NCI-H2081 (cell line): Measurements from ENCODE around the gene UBXN6.

Source experiments
- DNase-seq, 2 experiments: peaks; one replicate each; lab custom pipeline; 2025; lab: John Stamatoyannopoulos, UW

UBXN6 gene

DNA sequence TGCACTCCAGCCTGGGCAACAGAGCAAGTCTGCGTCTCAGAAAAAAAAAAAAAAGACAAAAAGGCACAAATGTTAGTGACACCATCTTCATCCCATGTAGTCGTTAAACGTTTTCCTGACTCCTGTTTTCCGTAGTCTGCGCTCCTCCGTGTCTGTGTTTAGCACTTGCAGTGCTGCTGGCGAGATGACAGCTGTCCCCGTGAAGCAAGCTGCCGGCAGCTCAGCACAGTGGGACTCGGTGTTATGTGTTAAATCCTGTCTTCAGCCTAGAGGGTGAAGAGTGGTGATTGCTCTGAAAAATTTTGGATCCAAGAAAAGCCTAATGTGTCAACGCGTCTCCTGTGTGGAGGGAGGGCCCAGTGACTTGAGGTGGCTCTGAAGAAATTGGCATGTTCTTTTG, 18.4 kb downstream of the UBXN6 start:
- DNase-seq: no peak

DNA sequence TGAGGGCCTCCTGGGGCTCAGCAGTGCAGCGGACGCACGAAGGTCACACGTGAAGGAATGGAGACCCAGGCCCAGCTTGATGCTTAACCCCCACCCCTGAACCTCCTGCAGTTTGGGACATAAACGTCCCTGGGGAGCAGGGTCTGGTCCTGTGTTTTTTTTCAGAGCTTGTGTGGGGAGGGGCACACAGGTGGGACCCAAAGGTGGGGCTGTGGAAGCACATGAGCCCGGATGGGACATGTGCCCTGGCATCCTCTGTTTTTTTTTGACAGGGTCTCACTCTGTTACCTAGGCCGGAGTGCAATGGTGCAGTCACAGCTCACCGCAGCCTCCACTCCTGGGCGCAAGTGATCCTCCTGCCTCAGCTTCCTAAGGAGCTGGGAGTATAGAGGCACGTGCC, 20.5 kb downstream of the UBXN6 start:
- no peak for DNase-seq

DNA sequence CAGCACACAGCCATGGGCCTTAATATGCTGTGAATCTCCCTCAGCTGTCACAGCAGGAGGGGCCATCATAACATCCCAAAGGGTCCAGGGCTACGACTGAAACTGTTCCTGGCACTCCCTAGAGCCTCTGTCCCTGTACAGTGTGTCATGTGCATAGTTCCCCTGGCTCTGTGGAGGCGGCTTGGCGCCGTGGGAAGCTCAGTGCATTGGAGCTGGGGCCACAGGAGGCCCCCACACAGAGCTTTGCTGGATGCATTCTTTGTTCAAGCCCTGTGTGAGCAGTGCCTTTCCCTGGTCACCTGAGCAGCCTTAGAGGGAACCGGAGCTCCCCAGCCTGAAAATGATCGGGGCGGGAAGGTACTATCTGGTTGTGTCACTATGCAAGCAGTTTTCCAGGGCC, 21.4 kb downstream of the UBXN6 start:
- DNase-seq: no peak

DNA sequence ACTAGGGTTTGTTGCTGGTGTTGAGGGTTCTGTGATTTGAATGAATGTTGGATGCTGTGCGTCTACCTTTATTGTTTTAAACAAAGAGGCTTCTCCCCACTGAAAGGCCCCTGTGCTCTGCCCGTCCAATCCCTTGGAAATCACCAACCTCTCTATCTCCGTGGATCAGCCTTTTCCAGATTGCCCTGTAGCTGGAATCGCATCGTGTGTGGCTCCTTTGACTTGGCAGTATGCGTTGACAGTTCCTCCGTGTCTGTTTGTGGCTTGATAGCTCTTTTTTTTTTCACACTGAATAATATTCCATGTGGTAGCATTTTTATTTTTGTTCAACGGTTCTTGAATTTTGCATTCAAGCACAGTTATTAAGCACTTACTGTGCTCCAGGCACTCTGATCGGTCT, 23.2 kb downstream of the UBXN6 start:
- no peak for DNase-seq

DNA sequence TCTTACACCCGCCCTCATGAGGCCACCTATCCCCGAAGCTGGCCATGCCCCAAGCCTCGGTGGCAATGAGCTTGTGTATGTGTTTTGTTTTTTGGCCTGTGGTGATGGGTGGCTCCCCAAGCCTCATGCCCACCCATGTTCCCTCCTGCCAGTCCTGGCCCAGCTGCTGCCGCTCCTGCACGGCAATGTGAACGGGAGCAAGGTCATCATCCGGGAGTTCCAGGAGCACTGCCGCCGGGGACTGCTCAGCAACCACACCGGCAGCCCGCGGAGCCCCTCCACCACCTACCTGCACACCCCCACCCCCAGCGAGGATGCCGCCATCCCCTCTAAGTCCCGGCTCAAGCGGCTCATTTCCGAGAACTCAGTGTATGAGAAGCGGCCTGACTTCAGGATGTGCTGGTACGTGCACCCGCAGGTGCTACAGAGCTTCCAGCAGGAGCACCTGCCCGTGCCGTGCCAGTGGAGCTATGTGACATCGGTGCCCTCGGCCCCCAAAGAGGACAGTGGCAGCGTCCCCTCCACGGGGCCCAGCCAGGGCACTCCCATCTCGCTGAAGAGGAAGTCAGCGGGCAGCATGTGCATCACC, 24.6 kb downstream of the UBXN6 start:
- no peak for DNase-seq

DNA sequence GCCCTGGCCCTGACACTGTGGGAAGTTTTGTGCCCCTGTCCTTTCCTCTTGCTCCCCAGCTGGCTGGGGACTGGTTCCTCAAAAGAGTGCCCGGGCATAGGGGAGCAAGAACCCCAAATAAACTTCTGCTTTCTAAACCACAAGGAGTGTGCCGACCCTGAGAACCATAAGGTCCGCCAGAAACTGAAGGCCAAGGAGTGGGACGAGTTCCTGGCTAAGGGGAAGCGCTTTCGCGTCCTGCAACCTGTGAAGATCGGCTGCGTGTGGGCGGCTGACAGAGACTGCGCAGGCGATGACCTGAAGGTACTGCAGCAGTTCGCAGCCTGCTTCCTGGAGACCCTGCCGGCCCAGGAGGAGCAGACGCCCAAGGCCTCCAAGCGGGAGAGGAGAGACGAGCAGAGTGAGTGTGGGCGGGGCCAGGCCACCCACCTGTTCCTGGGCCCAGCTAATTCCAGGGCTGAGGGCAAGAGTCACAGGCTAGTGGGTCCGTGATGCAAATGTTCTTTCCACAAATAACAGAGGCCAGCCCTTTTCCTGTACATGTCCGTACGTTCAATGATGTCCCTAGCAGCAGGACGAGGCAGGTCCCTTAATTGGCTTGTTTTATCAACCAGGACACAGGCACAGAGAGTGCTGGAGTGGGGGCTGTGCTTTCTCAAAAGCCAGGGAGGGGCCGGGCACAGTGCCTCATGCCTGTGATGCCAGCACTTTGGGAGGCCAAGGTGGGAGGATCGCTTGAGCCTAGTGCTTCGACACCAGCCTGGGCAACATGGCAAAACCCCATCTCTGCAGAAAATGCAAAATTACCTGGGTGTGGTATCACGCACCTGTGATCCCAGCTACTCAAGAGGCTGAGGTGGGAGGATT, 25.6 kb downstream of the UBXN6 start:
- no peak for DNase-seq

DNA sequence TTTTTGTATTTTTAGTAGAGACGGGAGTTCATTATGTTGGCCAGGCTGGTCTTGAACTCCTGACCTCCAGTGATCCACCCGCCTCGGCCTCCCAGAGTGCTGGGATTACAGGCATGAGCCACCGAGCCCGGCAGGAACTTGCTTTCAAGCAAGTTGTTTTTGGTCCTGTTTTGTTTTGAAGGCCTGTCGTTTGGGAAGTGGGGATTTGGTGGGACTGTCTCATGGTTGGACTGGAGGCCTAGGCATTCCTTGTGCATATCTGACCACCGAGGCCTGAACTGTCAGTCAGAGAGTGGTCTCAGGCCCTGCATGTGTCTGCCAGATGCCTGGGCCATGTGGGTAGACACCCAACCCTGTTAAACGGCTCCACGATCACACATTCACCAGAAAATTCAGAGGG, 26.3 kb downstream of the UBXN6 start:
- DNase-seq: no peak

DNA sequence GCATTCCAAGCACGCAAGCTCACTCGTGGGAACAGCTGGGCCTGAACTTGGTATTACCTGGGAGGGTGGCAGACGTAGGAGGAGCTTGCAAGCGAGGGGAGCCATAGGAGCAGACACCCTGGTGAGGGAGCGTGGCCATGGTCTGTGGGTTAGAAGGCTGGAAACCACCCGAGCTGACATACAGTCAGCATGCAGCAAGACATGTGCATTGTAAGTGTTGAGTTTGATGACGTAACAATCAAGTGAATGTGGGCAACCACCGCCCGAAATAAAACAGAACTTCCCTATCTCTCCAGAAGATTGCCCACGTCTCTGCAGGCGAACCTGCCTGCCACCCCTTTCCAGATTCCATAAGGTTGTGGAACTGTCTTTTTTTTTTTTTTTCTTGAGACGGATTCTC, 26.8 kb downstream of the UBXN6 start:
- no peak for DNase-seq

DNA sequence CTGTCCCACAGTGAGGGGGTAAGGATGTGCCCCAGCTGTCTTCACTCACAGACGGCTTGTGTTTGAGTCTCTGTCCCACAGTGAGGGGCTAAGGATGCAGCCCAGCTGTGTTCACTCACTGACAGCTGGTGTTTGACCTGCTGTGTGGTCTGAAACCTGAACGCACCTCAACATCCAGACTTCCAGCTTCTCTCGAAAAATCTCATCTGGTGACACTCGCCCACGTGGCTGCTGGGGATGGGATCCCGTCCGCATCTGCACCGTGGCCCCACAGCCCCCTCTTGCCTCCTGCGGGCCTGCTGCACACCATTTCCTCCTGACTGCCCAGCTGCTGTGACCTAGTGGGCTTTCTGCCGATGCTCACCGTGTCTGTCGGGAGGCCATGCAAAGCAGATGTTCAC, 27.8 kb downstream of the UBXN6 start:
- no peak for DNase-seq

DNA sequence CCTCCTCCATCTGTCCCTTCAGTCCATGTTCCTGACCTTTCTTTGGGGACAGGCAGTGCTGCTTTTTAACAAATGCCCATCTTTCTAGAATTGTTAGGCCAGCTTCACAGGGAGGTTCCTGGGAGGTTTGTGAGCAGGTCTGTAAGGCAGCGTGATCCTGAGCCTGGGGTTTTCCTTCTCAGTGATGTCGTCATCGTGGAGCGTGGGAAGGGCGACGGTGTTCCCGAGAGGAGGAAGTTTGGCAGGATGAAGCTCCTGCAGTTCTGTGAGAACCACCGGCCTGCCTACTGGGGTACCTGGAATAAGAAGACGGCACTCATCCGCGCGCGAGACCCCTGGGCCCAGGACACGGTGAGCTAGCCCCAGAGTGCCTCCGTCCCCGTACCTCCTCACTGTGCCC, 28.3 kb downstream of the UBXN6 start:
- no peak for DNase-seq

DNA sequence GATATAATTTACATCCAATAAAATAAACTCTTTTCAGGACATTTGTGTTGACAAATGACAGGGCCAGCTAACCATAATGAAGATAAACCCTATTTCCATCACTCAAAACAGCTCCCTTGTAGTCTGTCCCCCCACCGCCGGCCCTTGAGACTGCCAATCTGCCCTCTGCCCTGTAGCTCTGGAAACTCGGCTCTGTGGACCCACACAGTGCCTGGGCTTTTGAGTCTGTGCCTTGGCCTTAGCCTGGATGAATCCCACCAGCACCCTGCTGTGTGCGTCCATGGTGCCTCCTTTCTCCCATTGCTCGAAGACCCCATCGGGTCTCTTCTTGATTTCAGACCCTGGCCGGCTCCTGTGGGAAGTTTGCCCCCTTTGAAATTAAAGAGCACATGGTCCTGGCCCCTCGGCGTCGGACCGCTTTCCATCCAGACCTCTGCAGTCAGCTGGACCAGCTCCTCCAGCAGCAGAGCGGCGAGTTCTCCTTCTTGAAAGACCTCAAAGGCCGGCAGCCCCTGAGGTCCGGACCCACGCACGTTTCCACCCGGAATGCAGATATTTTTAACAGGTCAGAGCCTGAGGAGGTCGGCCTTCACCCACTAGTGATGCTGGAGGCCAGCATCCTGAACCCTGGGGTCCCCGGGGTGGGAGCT, 29.1 kb downstream of the UBXN6 start:
- DNase-seq: no peak

DNA sequence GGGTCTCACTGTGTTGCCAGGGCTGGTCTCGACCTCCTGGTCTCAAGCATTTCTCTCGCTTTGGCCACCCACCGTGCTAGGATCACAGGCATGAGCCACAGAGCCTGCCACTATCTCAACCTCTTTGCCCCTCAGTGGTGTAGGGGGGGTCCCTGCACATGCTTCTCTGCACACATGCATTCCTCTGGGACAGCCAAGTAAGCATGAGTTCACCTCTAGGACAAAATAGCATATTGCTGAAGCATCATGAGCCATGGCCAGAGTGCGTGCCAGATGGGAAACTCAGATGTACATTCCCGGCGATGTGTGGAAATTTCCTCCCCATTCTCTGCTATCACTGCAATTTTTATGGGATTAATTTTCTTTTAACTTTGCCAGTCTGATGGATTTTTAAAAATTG, 32.1 kb downstream of the UBXN6 start:
- DNase-seq: no peak

DNA sequence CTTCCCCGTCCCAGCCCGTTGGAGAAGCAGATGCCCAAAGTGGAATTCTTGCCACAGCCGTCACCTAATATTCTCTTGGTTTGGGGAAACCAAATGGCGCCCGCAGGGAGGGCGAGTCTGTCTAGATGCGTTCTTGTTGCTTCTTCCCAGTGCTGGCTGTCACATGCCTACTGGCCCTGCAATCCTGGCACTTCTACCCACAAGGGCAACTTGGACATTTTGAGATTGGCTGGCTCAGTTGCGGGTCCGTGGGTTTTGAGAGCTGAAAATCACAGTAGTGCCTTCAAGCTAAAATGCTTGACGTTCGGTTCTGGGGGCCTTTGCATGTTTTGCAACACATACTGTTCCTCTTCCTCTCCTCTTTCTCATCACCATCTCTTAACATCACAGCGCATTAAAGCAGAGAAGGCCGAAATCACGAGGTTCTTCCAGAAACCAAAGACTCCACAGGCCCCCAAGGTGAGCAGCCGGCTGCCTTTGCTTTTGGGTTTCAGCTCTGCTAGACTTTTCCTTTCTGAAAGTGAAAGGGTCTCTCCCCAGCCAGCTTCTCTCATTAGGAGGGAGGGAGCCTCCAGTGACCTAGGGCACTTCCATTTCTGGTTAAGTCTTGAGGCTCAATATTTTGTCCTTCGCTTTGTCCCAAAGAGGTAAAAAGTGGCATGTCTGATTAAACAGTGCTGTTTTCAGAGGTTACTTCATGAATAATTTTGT, 34.0 kb downstream of the UBXN6 start:
- no peak for DNase-seq

DNA sequence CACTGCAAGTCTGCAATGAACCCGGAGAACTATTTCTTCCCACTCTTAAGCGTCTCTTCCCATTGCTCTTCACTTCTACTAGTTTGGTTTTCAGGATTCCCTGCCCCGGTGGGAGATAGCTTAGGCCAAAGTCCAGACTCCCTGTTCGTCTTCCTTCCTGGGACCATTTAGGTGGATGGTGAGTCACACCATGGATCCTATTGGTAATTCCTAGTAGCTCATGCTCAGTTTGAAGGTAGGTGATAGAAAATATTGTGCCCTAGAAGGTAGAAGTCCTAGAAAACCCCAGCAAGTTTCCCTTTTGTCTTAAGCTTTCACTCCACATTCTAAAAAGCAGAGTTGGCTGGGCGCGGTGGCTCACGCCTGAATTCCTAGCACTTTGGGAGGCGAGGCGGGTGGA, 41.3 kb downstream of the UBXN6 start:
- no peak for DNase-seq

DNA sequence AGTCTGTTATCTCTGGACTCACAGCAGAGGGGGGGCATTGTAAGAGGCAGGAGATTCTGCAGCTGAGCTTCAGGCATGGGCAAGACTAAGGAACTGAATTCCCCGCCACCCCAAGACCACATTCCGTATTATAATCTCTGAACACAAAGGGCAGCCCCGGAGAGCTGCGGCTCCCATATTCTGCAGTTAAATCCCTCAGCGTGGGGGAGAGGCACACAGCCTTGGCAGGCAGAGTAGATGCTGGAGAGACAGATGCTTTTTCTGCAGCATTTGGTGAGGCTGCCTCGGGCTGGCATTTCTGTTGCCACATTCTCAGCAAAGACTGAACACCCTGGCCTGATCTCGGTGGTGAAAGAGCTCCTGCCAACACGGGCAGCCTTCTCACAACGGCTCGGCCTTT, 42.2 kb downstream of the UBXN6 start:
- no peak for DNase-seq

DNA sequence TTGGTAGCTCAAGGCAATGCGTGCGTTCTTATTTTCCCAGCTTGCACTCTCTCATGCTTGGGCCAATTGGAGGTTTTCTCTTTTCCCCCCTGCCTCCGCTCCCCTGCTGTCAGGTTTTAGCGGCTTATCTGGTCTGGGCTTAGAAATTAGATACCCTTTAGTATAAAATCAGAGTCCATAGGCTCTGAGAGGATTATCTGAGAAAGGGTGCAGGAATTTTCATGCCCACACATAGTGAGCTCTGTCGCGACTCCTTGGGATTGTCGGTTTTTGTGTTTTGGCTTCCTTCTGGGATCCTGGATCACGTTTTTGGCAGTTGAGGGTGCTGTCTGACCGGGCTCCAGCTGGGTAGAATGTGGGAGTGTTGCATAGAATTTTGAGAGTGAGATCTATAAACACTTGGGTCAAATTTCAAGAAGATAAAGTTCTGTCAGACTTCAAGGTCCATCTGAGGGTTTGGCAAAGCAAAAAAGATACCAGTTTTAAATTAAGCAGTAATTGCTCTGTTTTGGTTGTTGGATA, 42.7 kb downstream of the UBXN6 start:
- no peak for DNase-seq

DNA sequence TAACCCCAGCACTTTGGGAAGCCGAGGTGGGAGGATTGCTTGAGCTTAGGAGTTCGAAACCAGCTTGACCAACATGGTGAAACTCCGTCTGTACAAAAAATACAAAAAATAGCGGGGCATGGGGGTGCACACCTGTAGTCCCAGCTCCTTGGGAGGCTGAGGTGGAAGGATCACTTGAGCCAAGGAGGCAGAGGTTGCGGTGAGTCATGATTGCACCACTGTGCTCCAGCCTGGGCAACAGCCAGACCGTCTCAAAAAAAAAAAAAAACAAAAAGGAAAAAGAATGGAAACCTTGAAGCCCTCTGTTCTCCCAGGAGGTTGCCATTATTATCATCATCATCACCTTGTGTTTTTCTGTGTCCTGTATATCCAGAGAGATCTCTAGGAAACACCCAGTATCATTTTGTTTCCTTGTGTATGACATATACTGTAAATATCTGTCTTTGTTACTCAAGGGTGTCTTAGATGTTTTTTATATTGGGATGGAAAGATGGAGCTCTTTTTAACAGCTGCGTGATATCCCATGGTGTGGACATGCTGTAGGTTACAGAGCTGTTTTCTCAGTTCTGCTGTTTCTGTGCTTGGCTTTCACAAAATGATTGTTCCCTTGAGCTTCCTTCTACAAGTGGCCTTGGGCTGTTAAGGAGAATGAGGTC, 43.3 kb downstream of the UBXN6 start:
- DNase-seq: no peak

DNA sequence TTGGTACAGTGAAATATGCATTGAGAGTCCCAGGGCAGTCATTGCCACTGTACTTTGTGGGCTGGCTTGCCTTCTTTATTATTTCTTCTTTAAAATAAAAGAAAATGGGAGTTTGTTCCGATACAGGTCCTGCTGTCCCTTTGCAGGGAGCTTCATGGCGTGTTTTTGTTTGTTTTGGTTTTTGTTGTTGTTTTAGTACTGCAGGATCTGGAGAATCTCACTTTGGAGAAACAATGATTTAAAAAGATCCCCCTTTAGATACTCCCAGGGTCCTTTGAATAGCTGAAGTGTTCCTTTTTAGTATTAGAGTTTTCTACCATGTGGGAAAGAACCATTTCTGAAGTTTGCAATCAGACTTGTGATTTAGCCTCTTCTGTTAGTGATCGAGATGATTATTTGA, 44.0 kb downstream of the UBXN6 start:
- no peak for DNase-seq

DNA sequence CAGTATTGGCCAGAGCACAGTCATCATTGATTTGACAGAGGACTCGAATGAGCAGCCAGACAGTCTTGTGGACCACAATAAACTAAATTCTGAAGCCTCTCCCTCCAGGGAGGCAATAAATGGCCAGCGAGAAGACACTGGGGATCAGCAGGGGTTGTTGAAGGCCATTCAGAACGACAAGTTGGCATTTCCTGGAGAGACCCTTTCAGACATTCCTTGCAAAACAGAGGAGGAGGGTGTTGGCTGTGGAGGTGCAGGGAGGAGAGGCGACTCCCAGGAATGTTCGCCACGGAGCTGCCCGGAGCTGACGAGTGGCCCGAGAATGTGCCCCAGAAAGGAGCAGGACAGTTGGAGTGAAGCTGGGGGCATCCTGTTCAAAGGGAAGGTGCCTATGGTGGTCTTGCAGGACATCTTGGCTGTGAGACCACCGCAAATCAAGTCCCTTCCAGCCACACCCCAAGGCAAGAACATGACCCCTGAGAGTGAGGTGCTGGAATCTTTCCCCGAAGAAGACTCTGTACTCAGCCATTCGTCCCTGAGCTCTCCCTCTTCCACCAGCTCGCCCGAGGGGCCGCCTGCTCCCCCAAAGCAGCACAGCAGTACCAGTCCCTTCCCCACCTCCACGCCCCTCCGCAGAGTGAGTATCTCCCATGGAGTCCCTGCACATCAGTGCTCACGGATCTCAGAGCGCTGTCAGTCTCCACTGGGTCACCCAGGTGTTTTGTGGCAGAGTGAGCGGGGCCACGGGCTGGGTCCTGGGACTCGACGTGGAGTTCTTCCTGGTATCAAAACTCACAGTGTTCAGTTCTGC, 48.3 kb downstream of the UBXN6 start:
- no peak for DNase-seq

DNA sequence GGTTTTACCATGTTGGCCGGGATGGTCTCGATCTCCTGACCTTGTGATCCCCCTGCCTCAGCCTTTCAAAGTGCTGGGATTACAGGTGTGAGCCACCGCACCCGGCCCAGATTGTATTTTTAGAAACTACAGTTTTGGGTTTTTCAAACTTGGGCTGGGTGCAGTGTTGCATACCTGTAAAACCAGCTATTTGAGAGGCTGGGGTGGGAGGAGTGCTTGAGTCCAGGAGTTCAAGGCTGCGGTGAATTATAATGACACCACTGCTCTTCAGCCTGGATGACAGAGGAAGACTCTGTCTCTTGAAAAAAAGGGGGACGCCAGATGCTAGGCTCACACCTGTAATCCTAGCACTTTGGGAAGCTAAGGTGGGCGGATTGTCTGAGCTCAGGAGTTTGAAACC, 51.0 kb downstream of the UBXN6 start:
- DNase-seq: no peak

DNA sequence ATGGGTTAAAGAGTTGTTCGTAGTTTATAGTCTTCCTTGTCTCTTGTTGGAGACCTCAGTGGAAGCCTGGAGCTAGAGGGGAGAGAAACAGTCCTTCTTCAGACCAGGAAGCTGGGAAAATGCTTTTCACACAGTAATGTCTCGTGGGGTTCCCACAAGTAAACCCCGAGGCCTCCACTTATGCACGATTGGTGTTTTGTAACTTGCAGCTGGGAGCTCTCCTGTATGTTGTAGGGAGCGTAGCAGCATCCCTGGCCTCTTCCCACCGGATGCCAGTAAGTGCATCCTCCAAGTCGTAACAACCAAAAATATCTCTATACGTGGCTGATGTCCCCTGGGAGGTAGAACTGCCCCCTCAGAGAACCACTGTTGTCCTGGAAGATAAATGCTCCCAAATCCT, 51.6 kb downstream of the UBXN6 start:
- no peak for DNase-seq
